K562 (cell line): Measurements from ENCODE around the gene TUBB4B. TPM values are rescaled to one million over a fixed set of nuclear protein-coding genes. Genes with fewer than 3 reads are reported as not detected.
A peak's percentile ranks its signal among the peaks of the same experiment; 100 is the strongest.

Source experiments
- CBFA2T2 ChIP-seq: fragments of 450-650 bp; conservative IDR thresholded peaks from 2 replicates; pipeline ENCODE4 v1.6.1; 2017; ENCODE audit warnings: mild to moderate bottlenecking
- FIP1L1 ChIP-seq: fragments of 200-400 bp; formaldehyde crosslinking; IDR thresholded peaks from 2 replicates; pipeline ENCODE4 v1.6.1; 2018; ENCODE audit warnings: mild to moderate bottlenecking, low read depth, low read length; ENCODE audit not compliant: poor library complexity, severe bottlenecking
- FOXP4 ChIP-seq: sonication (generic); formaldehyde crosslinking; IDR thresholded peaks from 2 replicates; pipeline ENCODE4 v1.8.0; 2022; ENCODE audit warnings: mild to moderate bottlenecking, missing genetic modification reagents, borderline replicate concordance
- GATAD2B ChIP-seq: fragments of 450-650 bp; IDR thresholded peaks from 2 replicates; pipeline ENCODE4 v1.6.1; 2017; ENCODE audit warnings: mild to moderate bottlenecking, borderline replicate concordance
- KAT2B ChIP-seq: IDR thresholded peaks from one replicate; pipeline ENCODE4 v1.6.1; 2012; ENCODE audit warnings: low read depth, mild to moderate bottlenecking, control low read depth, inconsistent platforms, low read length, moderate library complexity
- KAT8 ChIP-seq: fragments of 450-650 bp; IDR thresholded peaks from 2 replicates; pipeline ENCODE4 v1.6.1; 2016; ENCODE audit warnings: low read depth, mild to moderate bottlenecking
- KLF6 ChIP-seq: fragments of 250-450 bp; sonication (Bioruptor Pico); IDR thresholded peaks from 2 replicates; pipeline ENCODE4 v1.4.0; 2020; ENCODE audit warnings: mild to moderate bottlenecking, moderate library complexity, borderline replicate concordance
- NR4A1 ChIP-seq, 2 experiments: fragments of 250-450 bp in 1 of 2; fragments of 450-650 bp in 1 of 2; sonication (Bioruptor Pico) in 1 of 2; IDR thresholded peaks; 2 replicates each; pipeline versions ENCODE4 v1.4.0 to v1.6.1; 2016 to 2020; ENCODE audit warnings: mild to moderate bottlenecking in 2 of 2, missing compliant biosample characterization in 1 of 2, missing genetic modification characterization in 1 of 2, moderate library complexity in 1 of 2
- RFX5 ChIP-seq: IDR thresholded peaks from 2 replicates; pipeline ENCODE4 v1.6.1; 2011; ENCODE audit warnings: low read depth, mild to moderate bottlenecking, improper control_type of control experiment, low read length
- SAP30 ChIP-seq: fragments of 200-600 bp; sonication (generic); IDR thresholded peaks from 2 replicates; pipeline ENCODE4 v1.6.1; 2012; ENCODE audit warnings: borderline replicate concordance, low read depth, mild to moderate bottlenecking, moderate library complexity, low read length, control low read depth, inconsistent platforms; ENCODE audit not compliant: insufficient read depth, poor library complexity, severe bottlenecking
- TSHZ1 ChIP-seq: fragments of 250-450 bp; sonication (Bioruptor Pico); IDR thresholded peaks from 2 replicates; pipeline ENCODE4 v1.4.0; 2020; ENCODE audit warnings: mild to moderate bottlenecking, moderate library complexity
- ZNF143 ChIP-seq: sonication (generic); formaldehyde crosslinking; IDR thresholded peaks from 2 replicates; pipeline ENCODE4 v1.9.0; 2022; ENCODE audit warnings: mild to moderate bottlenecking, missing genetic modification reagents
- ZNF507 ChIP-seq: conservative IDR thresholded peaks from 2 replicates; pipeline ENCODE4 v1.6.1; 2017; ENCODE audit warnings: missing genetic modification characterization, missing compliant biosample characterization
- ZNF644 ChIP-seq: fragments of 200-800 bp; sonication (Bioruptor generic); IDR thresholded peaks from 2 replicates; pipeline ENCODE4 v1.6.1; 2016; ENCODE audit warnings: low read depth, missing genetic modification characterization, missing compliant biosample characterization
- ZNF707 ChIP-seq: fragments of 250-450 bp; sonication (Bioruptor Pico); conservative IDR thresholded peaks from 2 replicates; pipeline ENCODE4 v1.8.0; 2022; ENCODE audit warnings: inconsistent platforms, mild to moderate bottlenecking, moderate library complexity
- ZNF79 ChIP-seq: fragments of 250-450 bp; sonication (Bioruptor Pico); IDR thresholded peaks from 2 replicates; pipeline ENCODE4 v1.4.0; 2020; ENCODE audit warnings: low read depth, mild to moderate bottlenecking, moderate library complexity
- polyA plus RNA-seq, 8 experiments: library from polyadenylated mRNA; depleted of rRNA in 4 of 8; stranded (reverse) in 5 of 8; unstranded in 3 of 8; fragments of >200 nt; fragmentation: Nextera tagmentation in 2 of 8; fragmentation: Illumina TruSeq in 1 of 8; extraction: Ambion mirVana in 2 of 8; extraction: Trizol in 1 of 8; gene quantifications; 2 replicates each; pipeline versions ENCODE4 v1.2.1 to v1.2.3, GENCODE V29; 2011 to 2014; ENCODE audit warnings: inconsistent platforms in 1 of 8, missing spikeins in 1 of 8
- total RNA-seq, 7 experiments: library from RNA; depleted of rRNA in 6 of 7; stranded (reverse); fragments of >200 nt in 6 of 7; fragmentation: Illumina TruSeq in 2 of 7; extraction: Trizol in 2 of 7; gene quantifications; 2 replicates each; pipeline versions ENCODE4 v1.2.1 to v1.2.3, GENCODE V29; 2011 to 2021; ENCODE audit warnings: low replicate concordance in 1 of 7
- TF ChIP-seq, protein P1 (sequence below): fragments of 250-450 bp; sonication (Bioruptor Pico); IDR thresholded peaks from 2 replicates; pipeline ENCODE4 v1.8.0; 2022; ENCODE audit warnings: moderate library complexity, mild to moderate bottlenecking, inconsistent platforms
- TF ChIP-seq, protein P2 (sequence below), 3 experiments: IDR thresholded peaks in 2 of 3; conservative IDR thresholded peaks in 1 of 3; 2 replicates each; pipeline ENCODE4 v1.5.1; 2011 to 2012; ENCODE audit warnings: low read length in 3 of 3, mild to moderate bottlenecking in 3 of 3, control low read depth in 2 of 3, improper control_type of control experiment in 1 of 3, inconsistent platforms in 1 of 3, low read depth in 1 of 3, mixed read lengths in 1 of 3, moderate library complexity in 1 of 3; ENCODE audit not compliant: insufficient read depth in 2 of 3

TUBB4B gene
- total and polyA plus RNA-seq, 9 of the 15 experiments (the other 6 are each of a cell fraction or from before 2014, with no cell fraction given), result 24.1 to 443 (median 268) TPM

DNA sequence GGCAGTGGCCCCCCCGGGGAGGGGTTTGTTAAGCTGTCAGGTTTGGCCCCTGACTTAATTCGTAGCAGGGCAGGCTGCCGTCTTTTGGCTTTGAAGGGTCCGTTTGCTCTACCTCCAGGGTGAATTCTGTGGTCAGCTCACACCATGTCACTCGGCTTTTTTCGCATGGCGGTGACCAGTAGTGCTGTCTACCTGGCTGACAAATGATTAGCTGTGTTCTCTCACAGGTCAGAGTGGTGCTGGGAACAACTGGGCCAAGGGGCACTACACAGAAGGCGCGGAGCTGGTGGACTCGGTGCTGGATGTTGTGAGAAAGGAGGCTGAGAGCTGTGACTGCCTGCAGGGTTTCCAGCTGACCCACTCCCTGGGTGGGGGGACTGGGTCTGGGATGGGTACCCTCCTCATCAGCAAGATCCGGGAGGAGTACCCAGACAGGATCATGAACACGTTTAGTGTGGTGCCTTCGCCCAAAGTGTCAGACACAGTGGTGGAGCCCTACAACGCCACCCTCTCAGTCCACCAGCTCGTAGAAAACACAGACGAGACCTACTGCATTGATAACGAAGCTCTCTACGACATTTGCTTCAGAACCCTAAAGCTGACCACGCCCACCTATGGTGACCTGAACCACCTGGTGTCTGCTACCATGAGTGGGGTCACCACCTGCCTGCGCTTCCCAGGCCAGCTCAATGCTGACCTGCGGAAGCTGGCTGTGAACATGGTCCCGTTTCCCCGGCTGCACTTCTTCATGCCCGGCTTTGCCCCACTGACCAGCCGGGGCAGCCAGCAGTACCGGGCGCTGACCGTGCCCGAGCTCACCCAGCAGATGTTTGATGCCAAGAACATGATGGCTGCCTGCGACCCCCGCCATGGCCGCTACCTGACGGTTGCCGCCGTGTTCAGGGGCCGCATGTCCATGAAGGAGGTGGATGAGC lies 1.4 kb downstream of the TUBB4B start (continued):
- TF ChIP-seq CBFA2T2, result no peak
- no peak for TF ChIP-seq RFX5
- no peak for TF ChIP-seq ZNF507 (tag)
- no peak for TF ChIP-seq ZNF644 (tag)
- TF ChIP-seq ZNF143 (CRISPR knock-in tag), result no peak; the same call in 1 of the 2 replicates
- 0 out of 2 replicates have a peak, but pooled peaks have one; percentile 1 for TF ChIP-seq FOXP4
- no peak for TF ChIP-seq NR4A1 (CRISPR knock-in tag; IDR thresholded peaks at IDR 0.05)
- TF ChIP-seq NR4A1 (tag; IDR thresholded peaks at IDR 0.05), result no peak
- no peak for TF ChIP-seq KLF6 (CRISPR knock-in tag)
- peak; percentile 20 for TF ChIP-seq SAP30
- no peak for TF ChIP-seq ZNF79 (CRISPR knock-in tag)
- TF ChIP-seq, protein P1, sequence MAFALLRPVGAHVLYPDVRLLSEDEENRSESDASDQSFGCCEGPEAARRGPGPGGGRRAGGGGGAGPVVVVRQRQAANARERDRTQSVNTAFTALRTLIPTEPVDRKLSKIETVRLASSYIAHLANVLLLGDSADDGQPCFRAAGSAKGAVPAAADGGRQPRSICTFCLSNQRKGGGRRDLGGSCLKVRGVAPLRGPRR (CRISPR knock-in tag), result no peak
- TF ChIP-seq TSHZ1 (CRISPR knock-in tag), result no peak
- TF ChIP-seq, protein P2, sequence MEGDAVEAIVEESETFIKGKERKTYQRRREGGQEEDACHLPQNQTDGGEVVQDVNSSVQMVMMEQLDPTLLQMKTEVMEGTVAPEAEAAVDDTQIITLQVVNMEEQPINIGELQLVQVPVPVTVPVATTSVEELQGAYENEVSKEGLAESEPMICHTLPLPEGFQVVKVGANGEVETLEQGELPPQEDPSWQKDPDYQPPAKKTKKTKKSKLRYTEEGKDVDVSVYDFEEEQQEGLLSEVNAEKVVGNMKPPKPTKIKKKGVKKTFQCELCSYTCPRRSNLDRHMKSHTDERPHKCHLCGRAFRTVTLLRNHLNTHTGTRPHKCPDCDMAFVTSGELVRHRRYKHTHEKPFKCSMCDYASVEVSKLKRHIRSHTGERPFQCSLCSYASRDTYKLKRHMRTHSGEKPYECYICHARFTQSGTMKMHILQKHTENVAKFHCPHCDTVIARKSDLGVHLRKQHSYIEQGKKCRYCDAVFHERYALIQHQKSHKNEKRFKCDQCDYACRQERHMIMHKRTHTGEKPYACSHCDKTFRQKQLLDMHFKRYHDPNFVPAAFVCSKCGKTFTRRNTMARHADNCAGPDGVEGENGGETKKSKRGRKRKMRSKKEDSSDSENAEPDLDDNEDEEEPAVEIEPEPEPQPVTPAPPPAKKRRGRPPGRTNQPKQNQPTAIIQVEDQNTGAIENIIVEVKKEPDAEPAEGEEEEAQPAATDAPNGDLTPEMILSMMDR (IDR thresholded peaks at IDR 0.05 in 2 of 3, conservative IDR thresholded peaks at IDR 0.05 in 1 of 3; ENCODE audit: insufficient read depth in 2 of 3, low read depth in 1 of 3, low read length in 3 of 3), result no peak
- no peak for TF ChIP-seq KAT8
- peak; percentile 89 for TF ChIP-seq FIP1L1
- no peak for TF ChIP-seq GATAD2B
- TF ChIP-seq KAT2B, result no peak
- peak; percentile 61; the same call in 1 of the 2 replicates for TF ChIP-seq ZNF707 (CRISPR knock-in tag)
